ENCODE results near the gene COLGALT1. TPM values are rescaled to one million over a fixed set of nuclear protein-coding genes. Genes with fewer than 3 reads are reported as not detected.

The COLGALT1 gene
- total and polyA plus RNA-seq, 9 of the 15 experiments (the other 6 are each of a cell fraction or from before 2014, with no cell fraction given), result 4.9 to 119 (median 82.6) TPM

DNA sequence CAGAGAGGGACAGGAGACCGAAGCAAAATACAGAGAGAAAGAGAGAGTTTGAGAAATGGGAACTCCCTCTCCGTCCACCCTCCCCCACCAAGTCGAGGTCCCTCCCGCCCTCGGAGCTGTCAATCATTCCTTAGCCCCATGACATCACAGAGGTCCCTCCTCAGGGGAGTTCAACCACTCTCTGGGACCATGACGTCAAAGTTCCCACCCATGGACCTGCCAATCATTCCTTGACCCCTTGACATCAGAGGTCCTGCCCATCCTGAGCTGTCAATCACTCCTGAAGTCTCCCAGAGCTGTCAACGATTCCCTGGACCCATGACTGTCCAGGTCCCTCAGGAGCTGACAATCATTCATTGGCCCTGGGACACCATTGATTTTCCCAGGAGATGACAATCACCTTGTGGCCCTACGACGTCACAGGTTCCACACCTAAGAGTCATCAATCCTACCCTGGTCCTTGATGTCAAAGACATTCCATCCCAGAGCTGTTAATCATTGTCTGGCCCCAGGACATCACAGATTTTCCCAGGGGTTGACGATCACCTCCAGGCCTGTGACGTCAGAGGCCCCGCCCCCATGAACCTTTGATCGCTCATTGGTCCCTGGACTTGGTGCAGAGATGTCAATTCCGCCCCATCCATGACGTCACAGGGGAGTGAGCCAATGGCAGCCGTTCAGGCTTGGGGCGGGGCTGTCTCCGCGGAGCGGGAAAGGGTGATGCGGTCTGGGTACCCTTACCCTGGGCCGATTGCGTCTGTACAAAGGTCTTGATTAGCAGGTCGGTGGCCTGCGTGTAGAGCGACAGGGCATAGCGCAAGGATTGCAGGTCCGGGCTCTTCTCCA, 61.7 kb downstream of the COLGALT1 start (continued):
- TF ChIP-seq, protein P1, sequence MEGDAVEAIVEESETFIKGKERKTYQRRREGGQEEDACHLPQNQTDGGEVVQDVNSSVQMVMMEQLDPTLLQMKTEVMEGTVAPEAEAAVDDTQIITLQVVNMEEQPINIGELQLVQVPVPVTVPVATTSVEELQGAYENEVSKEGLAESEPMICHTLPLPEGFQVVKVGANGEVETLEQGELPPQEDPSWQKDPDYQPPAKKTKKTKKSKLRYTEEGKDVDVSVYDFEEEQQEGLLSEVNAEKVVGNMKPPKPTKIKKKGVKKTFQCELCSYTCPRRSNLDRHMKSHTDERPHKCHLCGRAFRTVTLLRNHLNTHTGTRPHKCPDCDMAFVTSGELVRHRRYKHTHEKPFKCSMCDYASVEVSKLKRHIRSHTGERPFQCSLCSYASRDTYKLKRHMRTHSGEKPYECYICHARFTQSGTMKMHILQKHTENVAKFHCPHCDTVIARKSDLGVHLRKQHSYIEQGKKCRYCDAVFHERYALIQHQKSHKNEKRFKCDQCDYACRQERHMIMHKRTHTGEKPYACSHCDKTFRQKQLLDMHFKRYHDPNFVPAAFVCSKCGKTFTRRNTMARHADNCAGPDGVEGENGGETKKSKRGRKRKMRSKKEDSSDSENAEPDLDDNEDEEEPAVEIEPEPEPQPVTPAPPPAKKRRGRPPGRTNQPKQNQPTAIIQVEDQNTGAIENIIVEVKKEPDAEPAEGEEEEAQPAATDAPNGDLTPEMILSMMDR (IDR thresholded peaks at IDR 0.05 in 2 of 3, conservative IDR thresholded peaks at IDR 0.05 in 1 of 3; ENCODE audit: insufficient read depth in 2 of 3, low read depth in 1 of 3, low read length in 3 of 3), result 0 out of 6 replicates have a peak, but pooled peaks of 1 of the 3 experiments have one; percentile 4
- TF ChIP-seq SNIP1 (IDR thresholded peaks at IDR 0.05; ENCODE audit: low read depth) (no peak), CREM (IDR thresholded peaks at IDR 0.05; ENCODE audit: low read depth) (peak; percentile 98), L3MBTL2 (IDR thresholded peaks at IDR 0.05) (peak; percentile 20; the same call in 1 of the 2 replicates), SMARCC2 (IDR thresholded peaks at IDR 0.05; ENCODE audit: low read depth) (no peak), RFX5 (IDR thresholded peaks at IDR 0.05; ENCODE audit: low read depth, low read length) (peak; percentile 62; the same call in 1 of the 2 replicates), NR2C1 (IDR thresholded peaks at IDR 0.05) (peak; percentile 66), NR2C1 (tag; IDR thresholded peaks at IDR 0.05) (peak; percentile 58), SPI1 (IDR thresholded peaks at IDR 0.05; ENCODE audit: borderline replicate concordance, low read depth, low read length) (peak; percentile 69; the same call in 1 of the 2 replicates), TAL1 (IDR thresholded peaks at IDR 0.05) (no peak), ESRRA (IDR thresholded peaks at IDR 0.05; ENCODE audit: borderline replicate concordance, low read depth) (peak; percentile 55), MGA (IDR thresholded peaks at IDR 0.05) (peak; percentile 38), NCOA1 (IDR thresholded peaks at IDR 0.05; ENCODE audit: low read depth) (peak; percentile 96), TEAD1 (CRISPR knock-in tag; IDR thresholded peaks at IDR 0.05) (peak in 1 of 2 experiments; percentile 58; a peak in 1 of 4 replicates)

Measured in K562 (cell line).